Endothelial cell of umbilical vein (primary cell): Measurements from ENCODE around the gene SYDE1.

Experiments used
- CTCF ChIP-seq, 2 donors: IDR thresholded peaks; 1 replicate in 1 of 2; 2 replicates in 1 of 2; pipeline ENCODE4 v1.5.1; 2011; ENCODE audit warnings: low read length in 2 of 2, mild to moderate bottlenecking in 2 of 2, moderate library complexity in 2 of 2, control low read depth in 1 of 2, inconsistent platforms in 1 of 2, low read depth in 1 of 2; ENCODE audit not compliant: insufficient read depth in 1 of 2; ENCODE audit errors: extremely low read depth in 1 of 2
- FOS ChIP-seq: IDR thresholded peaks from 2 replicates; pipeline ENCODE4 v1.6.1; 2011; ENCODE audit warnings: mild to moderate bottlenecking, low read length, moderate library complexity, borderline replicate concordance; ENCODE audit not compliant: insufficient read depth
- JUN ChIP-seq: IDR thresholded peaks from 2 replicates; pipeline ENCODE4 v1.6.1; 2011; ENCODE audit warnings: borderline replicate concordance, low read depth; ENCODE audit not compliant: insufficient read length, insufficient read depth
- MAX ChIP-seq: IDR thresholded peaks from 2 replicates; pipeline ENCODE4 v1.6.1; 2011; ENCODE audit not compliant: insufficient read depth, insufficient read length

DNA sequence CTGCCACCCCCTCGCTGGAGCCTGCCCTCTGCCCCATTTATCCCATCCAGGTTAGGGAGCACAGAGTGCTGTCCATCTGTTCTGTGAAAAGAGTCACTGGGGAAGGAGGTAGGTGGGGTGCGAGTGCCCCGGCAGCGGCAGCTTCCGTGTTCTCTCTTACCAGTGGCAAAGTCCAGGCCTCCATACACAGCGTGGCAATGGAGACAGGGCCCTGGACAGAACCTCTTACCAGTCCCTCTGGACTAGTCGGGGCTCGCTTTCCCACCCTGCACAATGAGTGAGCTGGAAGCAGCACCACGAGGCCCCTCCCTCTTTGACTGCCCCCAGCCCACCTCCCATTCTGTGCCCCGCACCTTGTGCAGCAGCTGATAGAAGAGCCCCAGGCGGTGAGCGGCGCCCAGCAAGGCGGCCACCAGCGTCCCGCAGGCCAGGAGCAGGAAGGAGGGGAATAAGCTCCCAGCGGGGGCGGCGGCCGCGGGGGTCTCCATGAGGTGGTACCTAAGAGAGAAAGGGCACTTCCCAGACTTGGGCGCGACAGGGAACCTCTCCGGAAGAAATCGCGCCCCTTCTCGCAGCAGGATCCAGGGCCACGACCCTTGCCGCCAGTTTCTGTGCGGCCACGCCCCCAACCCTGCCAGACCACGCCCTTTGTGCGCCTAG is 17.5 kb downstream of the SYDE1 start:
- TF ChIP-seq CTCF (IDR thresholded peaks at IDR 0.05; ENCODE audit: extremely low read depth in 1 of 2, insufficient read depth in 1 of 2, low read depth in 1 of 2, low read length in 2 of 2): no peak
- TF ChIP-seq MAX: no peak
- TF ChIP-seq FOS: no peak
- TF ChIP-seq JUN: no peak
